ENCODE results near the gene BBLN.
"Not testable (repeated sequence)": the region's sequence is repeated elsewhere in the genome, so short reads cannot be mapped to it uniquely, and the experiment has no call there.

DNA sequence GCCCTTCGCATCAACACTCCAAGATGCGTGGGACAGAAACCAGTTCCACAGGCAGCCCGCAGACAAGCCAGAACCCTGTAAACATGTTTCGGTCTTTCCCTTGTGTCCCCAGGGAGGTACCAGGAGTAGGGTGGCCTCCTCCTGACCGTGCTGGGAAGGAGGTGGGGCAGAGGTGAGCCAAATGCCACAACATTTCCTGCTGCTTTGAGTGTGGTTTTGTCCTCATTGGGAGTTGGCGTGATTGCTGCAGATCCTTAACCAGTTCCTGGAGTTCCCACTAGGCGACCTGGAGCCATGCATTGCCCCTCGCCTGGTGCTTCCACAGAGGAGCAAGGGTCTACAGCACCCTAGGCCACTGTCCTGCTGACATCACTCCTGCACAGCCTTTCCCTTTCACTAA lies 24.5 kb upstream of the BBLN start:
- TF ChIP-seq, protein P1, sequence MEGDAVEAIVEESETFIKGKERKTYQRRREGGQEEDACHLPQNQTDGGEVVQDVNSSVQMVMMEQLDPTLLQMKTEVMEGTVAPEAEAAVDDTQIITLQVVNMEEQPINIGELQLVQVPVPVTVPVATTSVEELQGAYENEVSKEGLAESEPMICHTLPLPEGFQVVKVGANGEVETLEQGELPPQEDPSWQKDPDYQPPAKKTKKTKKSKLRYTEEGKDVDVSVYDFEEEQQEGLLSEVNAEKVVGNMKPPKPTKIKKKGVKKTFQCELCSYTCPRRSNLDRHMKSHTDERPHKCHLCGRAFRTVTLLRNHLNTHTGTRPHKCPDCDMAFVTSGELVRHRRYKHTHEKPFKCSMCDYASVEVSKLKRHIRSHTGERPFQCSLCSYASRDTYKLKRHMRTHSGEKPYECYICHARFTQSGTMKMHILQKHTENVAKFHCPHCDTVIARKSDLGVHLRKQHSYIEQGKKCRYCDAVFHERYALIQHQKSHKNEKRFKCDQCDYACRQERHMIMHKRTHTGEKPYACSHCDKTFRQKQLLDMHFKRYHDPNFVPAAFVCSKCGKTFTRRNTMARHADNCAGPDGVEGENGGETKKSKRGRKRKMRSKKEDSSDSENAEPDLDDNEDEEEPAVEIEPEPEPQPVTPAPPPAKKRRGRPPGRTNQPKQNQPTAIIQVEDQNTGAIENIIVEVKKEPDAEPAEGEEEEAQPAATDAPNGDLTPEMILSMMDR (conservative IDR thresholded peaks at IDR 0.05), result not testable (repeated sequence)
- TF ChIP-seq EZH2 (IDR thresholded peaks at IDR 0.05; ENCODE audit: low read depth), result not testable (repeated sequence)

Data from PC-9 (cell line).